D721Med (cell line): ENCODE results near the gene RASSF1.

ENCODE experiments used
- DNase-seq: peaks from one replicate; pipeline ENCODE4 v3.0.0; 2011; ENCODE audit warnings: low spot score; ENCODE audit not compliant: insufficient read length
- FAIRE-seq: peaks from 2 replicates; lab custom pipeline; 2011; peaks lifted over from hg19 to GRCh38; lab: Jason Lieb, UNC
- CTCF ChIP-seq: IDR thresholded peaks from 2 replicates; pipeline ENCODE4 v1.5.1; 2012; ENCODE audit warnings: mild to moderate bottlenecking, control low read depth; ENCODE audit not compliant: insufficient read depth; ENCODE audit errors: missing control alignments

RASSF1 gene

GRCh38 chr3:50365842-50366220, 25.2 kb upstream of the RASSF1 start:
- DNase-seq (no peak), FAIRE-seq (no peak)
- no peak for TF ChIP-seq CTCF

- FAIRE-seq, result no peak
- no peak for DNase-seq
- no peak for TF ChIP-seq CTCF
Observed at GRCh38 chr3:50365080-50365841, 24.6 kb upstream of the RASSF1 start.

- FAIRE-seq (no peak), DNase-seq (no peak)
Observed at GRCh38 chr3:50364573-50365079, 24.0 kb upstream of the RASSF1 start.

GRCh38 chr3:50359760-50360110, 19.1 kb upstream of the RASSF1 start:
- DNase-seq (no peak), FAIRE-seq (no peak)
- no peak for TF ChIP-seq CTCF

More at GRCh38 chr3:50364573-50365079, 24.0 kb upstream of the RASSF1 start:
- no peak for TF ChIP-seq CTCF

GRCh38 chr3:50358911-50359759, 18.5 kb upstream of the RASSF1 start, which contains the start of gene TMEM115:
Gene TMEM115 (minus strand): TSS chr3:50359521. CDS start chr3:50359063, 458 bp downstream.
- no peak for TF ChIP-seq CTCF
- peak; percentile 44 for FAIRE-seq
- peak; percentile 98 for DNase-seq

GRCh38 chr3:50358355-50358910, 17.8 kb upstream of the RASSF1 start:
- DNase-seq (no peak), FAIRE-seq (no peak)
- no peak for TF ChIP-seq CTCF
